GM19351 (cell line): ENCODE data around the gene RASGRP3.

Source experiments
- ATAC-seq: cut with Tn5 transposase; IDR thresholded peaks from one replicate; pipeline ENCODE4 v1.9.1; 2021; ENCODE audit warnings: mild to moderate bottlenecking, moderate library complexity; ENCODE audit not compliant: unreplicated experiment

The RASGRP3 gene

DNA sequence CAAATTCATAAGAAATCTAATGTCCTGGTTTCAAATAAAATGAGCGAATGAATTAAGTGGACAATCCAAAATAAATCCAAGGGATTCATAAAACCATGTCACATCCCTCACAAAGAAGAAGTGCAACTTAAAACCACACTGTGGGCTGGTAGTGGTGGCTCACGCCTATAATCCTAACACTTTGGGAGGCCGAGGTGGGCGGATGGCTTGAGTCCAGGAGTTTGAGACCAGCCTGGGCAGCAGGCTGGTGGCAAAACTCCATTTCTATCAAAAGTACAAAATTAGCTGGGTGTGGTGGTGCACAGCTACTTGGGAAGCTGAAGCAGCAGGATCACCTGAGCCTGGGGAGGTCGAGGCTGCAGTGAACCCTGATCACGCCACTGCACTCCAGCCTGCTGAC lies 97.2 kb downstream of the RASGRP3 start:
- no peak for ATAC-seq

DNA sequence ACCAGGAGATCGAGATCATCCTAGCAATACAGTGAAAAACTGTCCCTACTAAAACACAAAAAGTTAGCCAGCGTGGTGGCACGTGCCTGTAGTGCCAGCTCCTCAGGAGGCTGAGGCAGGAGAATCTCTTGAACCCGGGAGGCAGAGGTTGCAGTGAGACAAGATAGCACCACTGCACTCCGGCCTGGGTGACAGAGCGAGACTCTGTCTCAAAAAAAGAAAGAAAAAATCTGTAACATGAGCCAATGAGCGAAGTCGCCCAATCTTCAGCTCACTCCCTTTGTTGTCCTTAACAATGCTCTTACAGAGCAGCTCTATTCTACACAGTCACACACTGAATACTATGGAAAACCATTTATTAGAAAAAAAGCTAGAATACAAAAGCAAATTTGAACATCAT lies 100.6 kb downstream of the RASGRP3 start:
- ATAC-seq, result no peak

DNA sequence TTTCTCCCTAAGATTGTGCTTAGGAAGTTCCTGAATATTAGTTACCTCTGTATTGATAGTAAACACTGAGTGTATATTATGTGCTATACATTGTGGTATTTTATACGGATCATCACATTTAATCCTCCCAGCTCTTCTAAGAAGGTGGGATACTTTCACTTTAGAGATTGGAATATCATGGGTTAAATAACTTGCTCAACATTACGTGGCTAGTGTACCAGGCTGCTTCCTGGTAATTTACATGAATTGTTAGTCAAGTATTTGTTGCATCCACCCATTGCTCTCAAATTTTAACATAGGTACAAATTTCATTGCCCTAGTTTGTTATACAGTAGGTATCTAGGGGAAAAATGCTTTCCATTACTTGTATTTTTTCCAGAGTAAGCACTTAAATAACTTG lies 101.2 kb downstream of the RASGRP3 start:
- no peak for ATAC-seq

DNA sequence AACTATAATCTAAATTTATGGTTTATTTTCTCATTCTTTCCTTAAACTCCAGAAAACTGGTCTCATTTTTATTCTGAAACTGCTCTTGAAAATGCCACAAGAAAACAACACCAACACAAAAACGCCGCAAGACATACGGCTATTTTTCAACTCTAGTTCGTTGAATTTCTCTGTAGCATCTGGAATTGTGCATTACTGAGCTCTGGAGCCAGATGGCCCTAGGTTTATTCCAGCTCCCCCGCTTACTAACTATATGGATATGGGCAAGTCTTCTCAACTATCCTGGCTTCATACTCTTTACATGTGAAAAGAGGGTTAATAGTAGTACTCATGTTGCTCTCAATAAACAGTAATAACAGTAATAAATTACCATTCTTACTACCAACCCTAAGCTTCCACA lies 102.8 kb downstream of the RASGRP3 start:
- no peak for ATAC-seq

DNA sequence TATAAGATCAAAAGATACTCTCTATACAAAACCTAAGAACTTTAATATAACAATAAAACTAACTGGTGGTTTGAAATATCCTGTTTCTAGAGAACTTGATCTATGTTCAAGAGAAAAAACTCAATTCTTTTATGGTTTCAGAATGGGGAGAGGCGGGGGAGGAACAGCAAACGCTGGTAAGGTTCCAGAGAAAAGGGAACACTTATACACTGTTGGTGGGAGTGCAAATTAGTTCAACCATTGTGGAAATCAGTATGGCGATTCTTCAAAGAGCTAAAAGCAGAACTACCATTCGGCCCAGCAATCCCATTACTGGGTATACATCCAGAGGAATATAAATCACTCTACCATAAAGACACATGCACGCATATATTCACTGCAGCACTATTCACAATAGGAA lies 105.4 kb downstream of the RASGRP3 start:
- no peak for ATAC-seq

DNA sequence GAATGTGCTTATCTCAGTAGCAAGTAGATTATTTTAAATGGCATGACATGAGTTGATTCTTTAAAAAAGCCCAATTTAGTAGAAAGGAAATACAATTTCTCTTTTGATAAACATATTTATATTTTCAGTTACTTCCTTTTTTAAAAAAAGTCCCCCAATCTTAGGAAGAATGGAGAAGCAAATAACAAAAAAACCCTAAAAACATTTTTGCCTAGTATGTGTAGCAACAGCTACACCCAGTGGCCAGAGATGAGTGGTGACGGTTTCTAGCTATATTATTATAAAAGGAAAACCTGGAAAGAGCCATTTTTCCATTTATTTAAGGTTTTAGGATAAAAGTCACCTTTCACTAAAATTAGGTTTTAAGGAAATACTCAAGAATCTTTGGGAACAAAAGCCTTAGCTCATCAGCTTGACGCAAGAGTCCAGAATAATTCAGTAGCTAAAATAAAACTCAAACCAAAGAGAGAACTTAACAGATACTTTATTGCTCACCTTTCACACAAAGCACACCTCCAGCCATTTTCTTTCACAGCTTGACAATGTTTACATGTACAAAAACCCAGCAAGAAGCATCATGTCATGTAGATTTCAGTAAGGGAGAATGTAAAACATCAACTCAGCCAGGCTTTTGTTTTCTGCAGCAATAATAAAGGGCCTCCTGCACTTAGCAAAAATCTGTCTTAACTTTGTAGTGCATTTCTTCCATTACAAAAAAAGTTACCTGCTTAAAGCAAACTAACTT lies 106.9 kb downstream of the RASGRP3 start:
- ATAC-seq, result peak; percentile 75

DNA sequence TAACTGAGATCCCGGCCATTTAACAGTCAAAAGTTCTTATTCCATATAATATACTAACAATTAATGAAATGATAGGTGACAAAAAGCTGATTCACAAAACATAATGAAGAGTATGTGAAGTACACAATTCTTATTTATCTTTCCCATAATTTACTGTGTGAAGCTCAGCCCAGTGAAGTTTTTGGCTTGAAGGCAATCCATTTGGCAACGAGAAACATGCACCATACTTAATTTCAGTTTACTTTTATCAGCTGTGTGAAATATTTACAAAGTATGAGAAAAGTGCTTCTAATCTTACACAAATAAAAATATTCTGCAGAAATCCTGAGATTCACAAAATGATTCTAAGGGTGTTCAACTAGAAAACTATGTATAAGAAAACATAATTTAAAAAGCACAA lies 110.3 kb downstream of the RASGRP3 start:
- ATAC-seq, result no peak

DNA sequence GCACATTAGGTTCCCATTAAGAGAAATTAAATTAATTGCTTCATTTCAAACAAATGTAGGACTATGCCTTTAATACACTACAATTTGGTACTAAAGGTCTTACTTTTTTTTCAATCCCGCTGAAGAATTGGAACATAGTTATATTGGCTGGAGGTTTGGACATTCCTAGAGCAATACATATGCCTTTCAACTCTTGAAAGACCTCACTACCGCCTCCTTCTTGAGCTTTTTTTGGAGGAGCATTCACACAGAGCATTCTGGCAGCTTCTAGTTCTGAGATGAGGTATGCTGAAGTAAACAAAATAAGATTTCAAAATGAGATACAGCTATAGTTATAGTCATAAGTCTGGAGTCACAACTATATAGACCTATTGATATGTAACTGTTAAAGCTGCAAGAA lies 111.8 kb downstream of the RASGRP3 start:
- ATAC-seq, result no peak

DNA sequence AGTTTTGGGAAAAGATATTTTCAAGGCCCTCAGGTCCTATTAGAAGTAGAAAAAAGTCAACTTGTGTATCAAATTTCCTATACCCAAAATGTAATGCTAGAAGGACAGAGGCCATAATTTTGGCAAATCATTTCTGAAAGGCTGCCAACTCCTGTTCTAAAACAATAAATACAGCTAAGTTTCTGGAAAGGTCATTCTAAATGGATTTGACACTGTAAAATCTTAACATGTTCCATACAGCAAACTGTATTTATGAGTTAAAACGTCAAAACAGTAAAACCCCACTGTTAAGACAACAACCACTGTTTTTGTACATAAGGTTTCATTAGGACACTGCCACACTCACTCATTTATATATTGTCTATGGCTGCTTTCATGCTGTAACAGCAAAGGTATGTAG lies 113.0 kb downstream of the RASGRP3 start:
- no peak for ATAC-seq

DNA sequence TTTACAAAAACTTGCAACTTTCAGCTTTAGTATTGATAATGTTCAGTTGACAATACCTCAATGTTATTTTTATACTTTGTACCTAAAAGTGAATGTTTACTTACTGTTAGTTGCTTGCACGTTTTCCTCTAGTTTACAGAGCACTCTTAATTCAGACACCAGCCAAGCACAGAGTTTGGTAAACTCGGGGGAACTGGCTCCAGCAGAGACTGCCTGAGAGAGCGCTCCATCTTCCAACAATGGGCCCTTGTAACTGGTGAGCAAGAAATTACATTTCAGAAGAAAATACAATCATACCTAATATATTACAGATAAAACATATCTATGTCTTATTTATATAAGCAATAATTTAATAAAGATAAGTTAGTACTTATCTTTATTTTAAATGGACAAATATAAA lies 118.9 kb downstream of the RASGRP3 start:
- no peak for ATAC-seq

DNA sequence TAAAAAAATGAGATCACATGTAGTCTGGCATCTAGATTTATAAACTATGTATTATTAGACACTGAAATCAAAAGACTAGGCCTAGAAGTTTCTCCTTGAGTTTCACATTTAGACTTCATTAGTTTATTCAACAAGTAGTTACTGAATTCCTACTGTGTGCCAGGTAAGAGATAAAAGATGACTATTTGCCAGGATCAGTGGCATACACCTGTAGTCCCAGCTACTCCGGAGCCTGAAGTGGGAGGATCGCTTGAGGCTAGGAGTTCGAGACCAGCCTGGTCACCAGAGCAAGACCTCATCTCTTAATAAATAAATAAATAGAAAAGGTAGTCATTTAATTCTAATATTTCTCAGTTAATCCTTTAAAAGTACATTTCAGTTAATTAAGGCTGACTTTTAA lies 120.6 kb downstream of the RASGRP3 start:
- ATAC-seq, result no peak

DNA sequence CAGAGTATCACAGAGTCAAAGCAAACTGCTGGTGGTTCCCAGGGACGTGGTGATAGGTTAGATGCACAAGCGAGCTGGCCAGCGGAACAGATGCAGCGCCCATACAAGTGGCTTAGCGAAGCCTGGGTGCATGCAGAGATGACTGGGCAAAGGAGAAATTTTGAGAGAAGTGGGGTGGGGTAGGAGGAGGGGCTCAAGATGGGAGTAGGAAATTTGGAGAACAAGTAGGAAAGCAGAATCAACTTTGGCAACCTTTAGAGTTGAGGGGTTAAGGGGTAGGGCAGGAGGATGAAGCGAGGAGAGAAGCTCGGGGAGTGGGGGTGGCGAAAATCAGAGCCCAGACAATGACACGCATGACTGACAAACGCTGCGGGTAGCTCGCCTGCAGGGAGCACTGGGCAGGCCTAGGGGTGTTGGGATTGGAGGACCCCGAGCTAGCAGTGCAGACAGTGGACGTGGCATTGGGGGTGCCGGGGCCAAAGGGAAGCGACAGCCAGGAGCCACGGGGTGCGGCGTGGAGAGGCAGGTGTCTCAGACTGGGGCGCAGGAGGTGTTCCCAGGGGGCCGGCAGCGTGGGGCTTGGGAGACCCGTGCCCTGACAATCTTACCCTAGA lies 122.2 kb downstream of the RASGRP3 start:
- peak; percentile 54 for ATAC-seq

DNA sequence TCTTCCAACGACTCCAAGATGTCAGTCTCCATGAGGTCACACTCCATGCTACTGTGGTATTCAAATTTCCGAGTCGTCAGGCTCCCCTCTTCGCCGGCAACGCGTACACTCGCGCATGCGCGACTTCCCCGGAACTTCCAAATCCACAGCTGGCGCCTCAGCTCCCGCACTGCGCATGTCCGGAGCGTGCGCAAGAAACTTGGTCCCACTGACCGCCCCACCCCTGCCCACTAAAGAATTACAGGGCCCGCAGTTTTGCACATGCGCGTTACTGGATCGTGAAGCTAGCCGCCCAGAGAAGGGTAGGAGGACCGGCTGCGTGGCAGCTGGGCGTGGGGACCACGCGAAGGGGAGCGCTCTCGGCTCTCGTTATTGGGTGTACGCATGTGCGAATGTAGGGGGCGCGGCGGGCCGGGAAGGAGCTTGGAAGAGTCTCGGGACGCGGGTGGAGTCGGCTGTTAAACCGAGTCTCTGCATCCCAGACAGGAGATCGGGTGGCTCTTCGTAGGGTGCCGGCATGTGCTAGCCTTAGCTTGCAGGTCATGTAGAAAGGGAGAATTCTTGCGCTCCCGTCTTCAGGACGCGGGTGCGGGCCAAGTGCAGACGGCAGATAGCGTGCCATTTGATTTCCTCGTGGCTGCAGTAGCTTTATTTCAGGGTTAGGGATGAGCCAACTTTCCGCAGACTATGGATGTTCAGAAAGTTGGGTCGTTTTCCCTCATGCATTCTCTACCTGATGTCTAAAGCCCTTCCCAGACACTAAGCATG lies 122.9 kb downstream of the RASGRP3 start, which contains the start of gene FAM98A:
TSS of gene FAM98A (minus strand) at position 125 of the 768 bp plus-strand sequence. CDS start at position 47, 78 bp downstream.
- peak; percentile 84 for ATAC-seq

DNA sequence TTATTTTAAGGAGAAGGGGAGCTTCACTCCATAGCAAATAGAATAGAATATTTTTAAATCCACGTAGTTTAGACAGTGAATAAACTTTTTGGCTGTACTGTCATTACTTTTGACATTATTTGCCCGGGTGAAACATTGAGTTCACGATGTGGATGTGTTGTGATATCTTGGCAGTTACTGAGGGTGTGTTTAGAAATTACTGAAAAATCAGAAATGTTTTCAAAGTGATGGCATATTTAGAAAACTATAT lies 123.4 kb downstream of the RASGRP3 start:
- ATAC-seq, result no peak

DNA sequence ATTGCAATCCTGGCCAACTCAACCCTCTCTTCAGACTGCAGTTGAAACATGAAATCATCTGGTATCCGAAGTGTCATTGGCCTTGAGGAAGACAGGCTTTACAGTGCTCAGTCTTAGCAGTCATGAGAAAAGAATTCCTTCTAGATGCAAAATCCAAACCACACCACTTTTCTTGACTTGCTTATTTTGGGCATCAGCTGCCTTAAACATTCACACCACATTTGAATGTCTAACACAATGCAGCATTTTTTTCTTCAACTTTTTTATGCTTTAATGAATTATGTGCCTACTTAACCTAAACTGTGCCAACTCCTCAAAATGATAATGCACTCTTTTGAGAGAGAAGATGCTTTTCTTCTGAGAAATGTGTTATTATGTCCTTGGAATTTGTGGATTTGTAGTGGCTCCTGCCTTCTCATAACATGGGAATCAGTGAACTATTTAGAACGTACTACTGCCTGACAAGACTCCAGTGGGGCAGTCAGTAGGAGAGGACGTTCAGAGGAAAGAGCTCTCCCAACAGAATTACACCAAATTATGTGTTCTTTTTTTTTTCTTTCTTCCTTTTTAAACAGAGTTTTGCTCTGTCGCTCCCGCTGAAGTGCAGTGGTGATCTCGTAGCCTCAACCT lies 125.9 kb downstream of the RASGRP3 start:
- no peak for ATAC-seq

DNA sequence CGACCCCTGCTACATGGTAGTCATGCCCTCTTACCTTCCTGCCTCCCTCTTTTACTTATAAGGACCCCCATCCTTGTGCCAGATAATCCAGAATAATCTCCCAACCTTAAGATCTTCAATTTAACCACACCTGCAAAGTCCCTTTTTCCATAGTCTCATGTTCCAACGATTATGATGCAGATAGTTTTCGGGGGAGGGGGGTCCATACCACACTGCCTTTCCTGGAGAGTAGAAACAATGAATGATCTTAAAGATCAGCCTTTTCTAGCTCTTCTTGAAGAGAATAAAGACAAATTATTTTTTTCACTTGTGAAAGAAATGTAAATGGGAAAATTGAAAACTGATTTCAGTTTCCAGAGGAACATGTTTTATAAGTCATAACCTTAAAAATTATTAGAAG lies 127.0 kb downstream of the RASGRP3 start:
- no peak for ATAC-seq

DNA sequence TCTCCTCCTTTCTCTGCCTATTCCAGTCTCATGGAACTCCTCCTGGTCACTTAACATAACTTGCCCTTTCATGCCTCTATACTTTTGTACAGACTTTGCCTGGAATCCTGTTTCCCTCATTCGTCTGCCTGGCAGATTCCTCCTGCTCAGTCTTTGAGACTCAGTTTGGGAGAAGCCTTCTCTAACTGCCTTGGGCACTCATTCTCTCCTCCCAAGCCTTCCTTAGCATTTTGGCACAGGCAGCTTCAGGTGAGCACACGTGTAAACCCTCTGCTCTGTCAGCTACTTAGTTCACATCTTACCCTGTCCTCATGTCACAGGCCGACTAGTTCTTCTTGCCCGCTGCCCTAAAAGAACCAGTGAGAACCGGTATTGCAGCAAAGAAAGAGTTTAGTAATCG lies 128.6 kb downstream of the RASGRP3 start:
- no peak for ATAC-seq

DNA sequence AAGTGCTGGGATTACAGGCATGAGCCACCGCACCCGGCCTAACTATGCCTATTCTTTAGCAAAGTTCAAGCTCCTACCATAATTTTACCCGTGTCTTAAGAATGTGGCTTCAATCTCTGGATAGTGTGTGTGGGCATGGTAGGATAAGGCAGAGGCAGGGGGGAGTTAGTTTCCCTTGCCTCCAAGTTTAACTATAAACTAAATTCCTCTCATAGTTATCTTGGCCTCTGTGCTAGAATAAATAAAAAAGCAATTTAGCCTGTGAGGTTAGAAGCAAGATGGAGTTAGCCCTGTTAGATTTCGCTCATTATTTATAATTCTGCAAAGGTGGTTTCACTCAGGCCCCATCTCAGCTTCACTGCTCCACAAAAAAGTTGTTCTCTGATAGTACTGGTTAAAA lies 129.7 kb downstream of the RASGRP3 start:
- no peak for ATAC-seq

DNA sequence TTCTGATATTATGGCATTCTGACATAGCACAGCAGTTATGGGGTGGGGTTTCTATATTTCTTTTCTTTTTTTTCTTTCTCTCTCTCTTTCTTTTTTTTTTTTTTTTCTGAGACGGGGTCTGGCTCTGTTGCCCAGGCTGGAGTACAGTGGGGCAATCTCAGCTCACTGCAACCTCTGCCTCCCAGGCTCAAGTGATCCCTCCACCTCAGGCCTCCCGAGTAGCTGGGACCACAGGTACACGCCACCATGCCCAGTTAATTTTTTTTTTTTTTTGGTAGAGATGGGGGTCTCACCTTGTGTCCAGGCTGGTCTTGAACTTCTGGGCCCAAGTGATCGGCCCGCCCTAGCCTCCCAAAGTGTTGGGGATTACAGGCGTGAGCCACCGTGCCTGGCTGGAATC lies 130.2 kb downstream of the RASGRP3 start:
- ATAC-seq, result no peak

DNA sequence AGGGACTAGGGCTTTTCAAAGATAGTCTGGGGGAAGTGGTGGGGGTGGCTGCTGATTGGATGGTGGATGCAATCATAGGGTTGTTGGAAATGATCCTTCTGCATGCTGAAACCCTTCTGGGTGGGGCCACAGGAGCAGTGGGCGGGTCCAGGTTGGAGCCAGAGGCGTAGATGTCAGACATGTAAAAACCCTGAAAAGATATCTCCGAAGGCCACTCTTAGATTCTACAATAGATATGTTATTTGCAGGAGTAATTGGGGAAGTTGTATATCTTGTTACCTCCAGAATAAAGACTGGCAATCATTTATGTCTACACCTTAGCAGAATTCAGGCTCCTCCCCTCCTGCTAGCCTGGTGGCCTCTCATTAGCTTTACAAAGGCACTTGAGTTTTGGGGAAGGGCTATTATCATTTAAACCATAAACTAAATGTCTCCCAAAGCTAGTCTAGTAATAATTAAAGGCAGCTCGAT lies 130.8 kb downstream of the RASGRP3 start:
- ATAC-seq, result no peak

DNA sequence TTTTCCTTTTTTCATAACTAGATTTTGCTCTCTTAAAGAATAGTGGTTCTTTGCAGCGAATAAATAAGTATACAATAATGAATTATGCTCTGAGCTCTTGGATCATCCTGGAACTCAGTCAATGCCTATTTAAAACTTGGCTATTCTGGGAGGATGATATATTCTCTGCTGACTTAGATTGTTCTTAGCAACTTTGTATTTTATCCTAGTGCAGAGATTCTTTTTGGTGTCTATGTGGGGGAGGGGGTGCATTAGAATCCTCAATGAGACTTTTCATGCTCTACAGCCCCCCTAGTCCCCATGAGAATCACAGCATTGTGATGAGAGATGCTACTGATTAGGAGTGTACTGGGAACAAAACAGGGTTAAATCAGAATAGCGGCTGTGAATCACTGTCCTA lies 131.5 kb downstream of the RASGRP3 start:
- no peak for ATAC-seq

DNA sequence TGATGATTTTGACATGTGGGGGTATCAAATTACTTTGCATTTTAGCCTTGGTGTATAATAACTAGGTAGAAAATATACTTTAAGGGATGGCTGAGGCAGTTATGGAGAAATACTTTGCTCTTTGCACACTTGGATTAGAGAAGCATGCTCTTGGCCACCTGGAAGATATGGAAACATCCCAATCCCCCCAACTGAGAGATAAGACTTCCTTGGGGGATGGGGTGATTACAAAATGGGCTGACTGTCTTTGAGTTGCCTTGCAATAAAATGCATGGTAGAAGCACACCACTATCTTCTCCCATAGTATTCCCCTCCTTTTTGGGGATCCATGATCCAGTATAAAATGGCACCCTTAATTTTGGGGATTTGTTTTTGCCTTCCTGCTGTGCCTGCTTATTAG lies 137.7 kb downstream of the RASGRP3 start:
- no peak for ATAC-seq
